ENCODE results near the gene ENDOD1.
"Not testable (repeated sequence)": the region's sequence is repeated elsewhere in the genome, so short reads cannot be mapped to it uniquely, and the experiment has no call there.

The ENDOD1 gene, protein sequence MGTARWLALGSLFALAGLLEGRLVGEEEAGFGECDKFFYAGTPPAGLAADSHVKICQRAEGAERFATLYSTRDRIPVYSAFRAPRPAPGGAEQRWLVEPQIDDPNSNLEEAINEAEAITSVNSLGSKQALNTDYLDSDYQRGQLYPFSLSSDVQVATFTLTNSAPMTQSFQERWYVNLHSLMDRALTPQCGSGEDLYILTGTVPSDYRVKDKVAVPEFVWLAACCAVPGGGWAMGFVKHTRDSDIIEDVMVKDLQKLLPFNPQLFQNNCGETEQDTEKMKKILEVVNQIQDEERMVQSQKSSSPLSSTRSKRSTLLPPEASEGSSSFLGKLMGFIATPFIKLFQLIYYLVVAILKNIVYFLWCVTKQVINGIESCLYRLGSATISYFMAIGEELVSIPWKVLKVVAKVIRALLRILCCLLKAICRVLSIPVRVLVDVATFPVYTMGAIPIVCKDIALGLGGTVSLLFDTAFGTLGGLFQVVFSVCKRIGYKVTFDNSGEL

DNA sequence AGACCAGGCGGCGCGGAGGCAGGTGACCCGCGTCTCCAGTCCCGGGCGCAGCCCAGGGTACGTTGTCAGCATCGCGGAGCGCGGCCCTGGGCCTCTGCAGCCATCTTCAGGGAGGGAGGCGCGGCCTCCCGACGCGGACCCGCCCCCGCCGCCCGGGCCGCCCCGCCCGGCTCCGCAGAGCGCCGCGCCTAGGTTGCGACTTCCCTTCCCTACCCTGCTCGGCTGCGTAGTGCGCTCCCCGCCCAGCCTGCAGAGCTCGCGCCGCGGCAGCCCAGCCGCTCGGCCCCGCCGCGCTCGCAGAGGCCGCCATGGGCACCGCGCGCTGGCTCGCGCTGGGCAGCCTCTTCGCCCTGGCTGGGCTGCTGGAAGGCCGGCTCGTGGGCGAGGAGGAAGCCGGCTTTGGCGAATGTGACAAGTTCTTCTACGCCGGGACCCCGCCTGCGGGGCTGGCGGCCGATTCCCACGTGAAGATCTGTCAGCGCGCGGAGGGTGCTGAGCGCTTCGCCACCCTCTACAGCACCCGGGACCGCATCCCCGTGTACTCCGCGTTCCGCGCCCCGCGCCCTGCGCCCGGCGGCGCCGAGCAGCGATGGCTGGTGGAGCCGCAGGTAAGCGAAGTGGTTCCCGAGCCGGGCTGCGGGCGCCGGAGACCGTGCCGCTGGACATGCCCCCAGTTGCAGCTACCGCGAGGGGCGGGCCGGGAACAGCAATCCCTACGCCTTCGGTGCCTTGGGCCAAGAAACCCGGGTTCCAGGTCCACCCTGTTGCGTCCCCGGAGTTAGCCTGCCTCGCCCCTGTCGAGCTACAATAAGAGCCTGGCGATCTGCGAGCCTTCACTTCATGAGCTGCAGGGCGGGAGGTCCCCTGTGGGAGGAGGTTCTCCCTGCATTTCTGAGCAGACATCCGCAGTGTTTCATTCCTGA, at the start of gene ENDOD1:
TSS of gene ENDOD1 (plus strand) at position 227 of the 923 bp plus-strand sequence. CDS start at position 309, 82 bp downstream.
- peak; percentile 53 for DNase-seq (ENCODE audit: low spot score)

DNA sequence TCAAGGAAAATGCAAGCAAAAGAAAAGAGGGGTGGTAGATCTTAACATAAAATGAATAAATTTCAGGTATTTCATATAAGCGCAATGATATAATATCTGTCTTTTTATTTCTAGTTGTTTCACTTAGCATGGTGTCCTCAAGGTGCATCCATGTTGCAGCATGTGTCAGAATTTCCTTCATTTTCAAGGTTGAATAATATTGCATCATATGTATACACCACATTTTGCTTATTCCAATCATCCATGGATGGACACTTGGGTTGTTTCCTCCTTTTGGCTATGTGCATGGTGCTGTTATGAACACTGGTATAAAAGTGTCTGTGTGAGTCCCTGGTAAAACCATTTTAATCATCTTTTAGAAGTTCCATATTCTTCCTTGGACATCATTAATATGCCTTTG, 47.4 kb upstream of the ENDOD1 start:
- no peak for DNase-seq (ENCODE audit: low spot score)

DNA sequence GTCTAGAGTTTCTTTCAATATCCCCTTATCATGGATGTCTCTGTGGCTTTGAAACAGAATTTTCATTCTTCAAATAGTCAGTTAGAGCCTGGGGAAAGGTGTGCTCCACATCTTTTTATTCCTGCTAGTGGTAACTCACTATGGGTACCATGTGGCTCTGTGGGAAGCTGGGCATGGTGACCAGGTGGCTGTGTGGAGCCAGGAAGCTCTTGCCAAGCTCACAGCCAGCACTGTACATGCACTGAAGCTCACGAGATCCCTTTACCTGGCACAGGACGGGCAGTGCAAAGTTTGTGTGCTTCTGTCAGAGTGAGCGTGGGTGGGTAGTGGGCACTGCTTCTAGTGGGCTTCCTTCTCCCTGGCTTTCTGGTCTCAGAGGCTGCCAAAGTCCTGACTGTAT, 46.7 kb upstream of the ENDOD1 start:
- no peak for DNase-seq (ENCODE audit: low spot score)

DNA sequence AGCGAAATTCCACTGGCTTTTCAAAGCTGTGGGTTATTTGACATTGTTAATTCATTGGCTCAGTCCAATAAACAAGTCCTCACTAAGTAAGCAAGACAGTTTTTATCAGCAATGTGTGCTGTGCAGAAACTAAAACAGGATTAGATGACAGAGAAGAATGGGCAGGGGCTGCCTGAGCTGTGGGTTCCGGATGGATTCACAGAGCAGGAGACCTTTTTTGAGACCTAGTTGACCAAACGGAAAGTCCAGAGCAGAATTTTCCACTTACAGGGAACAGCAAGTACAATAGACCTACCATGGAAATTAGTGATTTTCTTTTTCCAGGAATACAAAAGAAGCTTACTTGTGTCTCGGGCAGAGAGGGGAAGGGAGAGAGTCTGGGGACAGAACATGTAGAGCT, 45.6 kb upstream of the ENDOD1 start:
- DNase-seq (ENCODE audit: low spot score): no peak

DNA sequence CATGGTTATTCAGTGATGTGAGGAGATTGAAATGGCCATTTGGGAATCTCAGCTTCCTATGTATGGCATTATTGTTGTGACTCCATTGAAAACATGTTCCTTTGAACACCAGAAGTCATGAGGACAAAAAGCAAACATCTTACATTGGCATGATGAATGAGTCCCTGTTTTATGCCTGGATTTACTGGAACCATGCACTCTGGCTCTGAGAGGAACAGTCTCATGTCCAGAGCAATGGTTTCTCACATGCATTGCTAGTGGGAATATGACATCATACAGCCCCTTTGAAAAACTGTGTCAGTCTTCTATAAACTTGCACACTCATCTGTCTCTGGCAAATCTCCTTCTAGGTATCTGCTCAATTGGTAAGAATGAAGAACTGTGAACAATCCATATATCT, 43.8 kb upstream of the ENDOD1 start:
- DNase-seq (ENCODE audit: low spot score): no peak

DNA sequence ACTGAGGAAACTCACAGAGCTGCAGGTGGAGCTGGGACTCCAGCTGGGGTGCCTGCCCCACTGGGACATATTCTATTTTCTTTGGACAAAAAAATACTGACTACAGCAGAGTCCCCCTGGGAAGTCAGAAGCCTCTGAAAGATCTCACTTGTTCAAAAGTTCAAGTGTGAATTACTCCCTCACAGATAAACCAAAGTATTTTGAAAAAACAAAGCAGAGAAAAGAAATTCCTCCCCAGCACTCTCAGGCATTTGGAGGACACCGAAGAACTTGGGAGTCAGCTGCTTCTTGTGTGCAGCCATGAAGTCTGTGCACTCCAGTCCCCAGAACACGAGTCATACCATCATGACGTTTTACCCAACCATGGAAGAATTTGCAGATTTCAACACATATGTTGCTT, 40.5 kb upstream of the ENDOD1 start, which contains the start of gene KDM4F:
TSS of gene KDM4F (plus strand) at position 301 of the 400 bp plus-strand sequence.
- not testable (repeated sequence) for DNase-seq (ENCODE audit: low spot score)

DNA sequence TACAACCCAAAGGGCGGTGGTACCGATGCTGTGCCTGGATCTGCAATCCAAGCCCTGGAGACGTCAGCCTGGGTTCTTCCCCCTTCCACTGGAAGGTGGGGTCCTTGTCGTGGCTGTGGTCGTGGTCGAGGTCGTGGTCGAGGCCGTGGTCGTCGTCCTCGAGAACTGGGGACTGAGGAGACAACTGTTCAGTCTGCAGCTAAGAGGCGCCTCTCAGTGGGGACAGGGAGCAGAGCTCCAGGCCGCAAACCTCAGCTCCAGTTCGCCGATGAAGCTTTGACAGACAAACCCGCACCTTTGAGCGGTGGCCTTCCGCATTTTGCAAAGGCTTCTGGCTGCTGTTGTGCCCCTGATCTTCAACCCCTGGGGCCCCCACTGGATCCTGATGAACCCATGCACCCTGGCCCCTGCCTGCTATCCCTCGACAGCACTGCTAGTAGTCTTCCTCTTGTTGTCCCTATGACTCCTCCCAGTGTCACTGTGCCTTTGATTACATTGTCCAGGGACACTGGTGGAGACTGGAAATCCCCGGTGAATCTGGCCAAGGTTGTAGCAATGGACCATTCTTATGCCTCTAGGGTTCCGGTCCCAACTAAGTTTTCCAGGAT, 38.9 kb upstream of the ENDOD1 start:
- DNase-seq (ENCODE audit: low spot score): no peak

DNA sequence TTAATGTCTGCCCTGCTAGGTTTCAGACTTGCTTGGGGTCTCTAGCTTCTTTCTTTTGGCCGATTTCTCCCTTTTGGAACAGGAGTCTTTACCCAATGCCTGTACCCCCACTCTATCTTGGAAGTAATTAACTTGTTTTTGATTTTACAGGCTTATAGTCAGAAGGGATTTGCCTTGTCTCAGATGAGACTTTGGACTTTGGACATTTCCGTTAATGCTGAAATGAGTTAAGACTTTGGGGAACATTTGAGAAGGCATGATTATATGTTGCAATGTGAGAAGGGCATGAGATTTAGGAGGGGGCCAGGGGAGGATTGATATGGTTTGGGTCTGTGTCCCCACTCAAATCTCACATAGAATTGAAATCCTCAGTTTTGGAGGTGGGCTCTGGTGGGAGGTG, 35.3 kb upstream of the ENDOD1 start:
- no peak for DNase-seq (ENCODE audit: low spot score)

DNA sequence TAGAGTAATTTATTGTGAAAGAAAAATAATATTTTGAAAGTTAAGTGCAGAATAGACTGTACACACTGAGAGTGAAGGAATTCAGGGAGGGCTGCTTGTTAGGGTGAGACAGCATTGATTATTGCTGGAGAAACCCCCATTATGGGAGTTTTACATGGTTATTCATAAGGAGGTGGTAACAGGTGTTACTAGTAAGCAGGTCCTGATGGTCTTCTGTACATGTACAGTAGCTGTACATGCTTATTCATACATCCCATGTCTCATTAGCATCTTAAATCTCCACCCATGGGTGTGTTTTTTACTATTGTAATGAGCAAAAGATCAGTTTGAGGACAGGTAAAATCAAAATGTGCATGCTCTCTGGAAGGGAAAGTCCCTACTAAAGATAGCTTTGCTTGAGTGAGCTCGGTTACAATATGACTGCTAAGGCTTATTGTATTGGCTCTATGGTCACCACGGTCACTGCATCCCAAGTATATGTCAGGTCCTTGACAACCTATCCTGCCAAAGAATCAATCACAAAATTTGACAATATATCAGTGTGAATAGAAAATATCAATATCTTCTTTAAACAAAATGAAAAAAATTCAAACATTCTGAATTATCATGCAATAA, 34.3 kb upstream of the ENDOD1 start:
- no peak for DNase-seq (ENCODE audit: low spot score)

DNA sequence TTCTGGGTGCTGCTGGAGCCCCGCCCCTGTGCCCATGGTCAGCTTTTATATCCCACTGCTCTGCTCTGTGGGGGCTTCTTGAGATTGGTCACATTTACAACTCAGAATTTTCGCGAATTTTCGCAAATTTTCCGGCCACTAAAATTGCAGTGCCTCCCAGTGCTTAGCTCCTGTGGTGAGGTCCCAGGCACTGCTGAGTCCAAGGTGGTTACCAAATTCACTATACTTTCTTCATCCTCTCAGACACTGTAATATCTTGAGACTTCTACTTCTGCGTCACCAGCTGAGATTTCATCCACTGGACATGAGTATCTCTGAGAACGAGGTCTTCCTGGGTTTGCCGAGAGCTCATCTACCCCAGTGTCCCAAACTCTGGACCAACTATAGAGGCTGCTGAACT, 31.7 kb upstream of the ENDOD1 start:
- no peak for DNase-seq (ENCODE audit: low spot score)

DNA sequence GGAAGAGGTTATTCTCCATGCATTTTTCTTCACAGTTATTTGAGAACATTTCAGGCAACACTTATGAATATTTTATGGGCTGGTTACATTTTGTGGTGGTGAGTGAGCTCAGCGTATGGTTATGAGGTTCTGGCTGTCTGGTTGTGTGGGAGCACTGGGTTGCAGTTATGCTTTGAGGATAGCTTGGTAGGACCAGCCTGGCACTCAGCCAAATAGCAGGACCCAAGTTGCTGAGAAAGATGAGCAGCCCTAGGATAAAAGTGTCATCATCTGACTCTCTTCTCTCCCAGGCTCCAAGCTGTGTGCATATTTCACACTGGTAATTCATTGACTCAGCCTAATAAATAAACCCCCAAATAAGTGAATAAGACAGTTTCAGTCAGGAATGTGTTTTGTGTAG, 31.0 kb upstream of the ENDOD1 start:
- no peak for DNase-seq (ENCODE audit: low spot score)

DNA sequence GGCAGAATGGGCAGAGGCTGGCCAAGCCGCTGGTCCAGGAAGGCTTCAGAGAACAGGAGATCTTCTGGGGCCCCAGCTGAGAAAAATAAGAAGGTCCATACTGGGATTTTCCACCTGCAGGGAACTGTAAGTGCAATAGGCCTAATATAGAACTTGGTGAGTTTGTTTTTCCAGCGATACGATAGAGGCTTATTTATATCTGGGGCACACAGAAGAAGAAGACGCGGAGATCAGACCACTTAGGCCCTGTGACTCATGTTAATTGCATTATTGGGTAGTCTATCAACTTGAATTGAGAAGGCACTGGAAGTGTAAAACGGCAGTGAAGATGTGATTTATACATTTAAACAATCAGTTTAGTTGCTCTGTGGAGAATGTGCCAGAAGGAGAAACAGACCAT, 30.6 kb upstream of the ENDOD1 start:
- DNase-seq (ENCODE audit: low spot score): no peak

DNA sequence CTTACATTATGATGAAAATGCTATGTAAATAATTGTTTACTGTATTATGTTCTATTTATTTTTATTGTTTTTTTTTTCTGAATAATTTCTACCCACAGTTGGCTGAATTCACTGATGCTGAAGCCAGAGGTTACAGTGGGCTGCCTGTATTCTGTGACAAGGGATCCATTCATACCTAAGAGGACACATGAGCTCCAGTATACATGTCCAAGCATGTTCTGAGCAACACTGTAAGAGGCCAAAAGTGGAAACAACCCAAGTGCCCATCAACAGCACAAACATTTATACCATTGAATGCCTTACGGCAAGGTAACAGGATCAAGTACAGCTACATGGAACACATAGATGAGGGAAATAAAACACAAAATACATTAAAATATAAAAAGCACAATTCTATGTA, 24.3 kb upstream of the ENDOD1 start:
- DNase-seq (ENCODE audit: low spot score): no peak

DNA sequence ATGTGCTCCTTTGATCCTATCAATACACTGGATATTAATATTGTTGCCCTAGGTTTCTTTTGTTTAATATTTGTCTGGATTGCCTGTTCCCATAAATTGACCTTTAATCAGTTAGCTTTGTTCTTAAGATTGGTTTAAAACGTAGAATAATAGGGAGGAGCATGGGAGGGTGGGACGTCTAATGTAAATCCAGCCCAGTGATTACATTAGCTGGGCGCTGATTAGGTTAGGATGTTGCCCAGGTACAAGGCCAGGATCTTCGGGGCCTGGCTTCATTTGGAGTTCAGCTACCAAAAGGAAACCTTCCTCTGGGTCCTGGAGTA, 23.0 kb upstream of the ENDOD1 start, which contains the start of gene SRSF8:
TSS of gene SRSF8 (plus strand) at position 204 of the 323 bp plus-strand sequence. CDS start 308 bp downstream, outside the sequence.
- DNase-seq (ENCODE audit: low spot score): no peak

DNA sequence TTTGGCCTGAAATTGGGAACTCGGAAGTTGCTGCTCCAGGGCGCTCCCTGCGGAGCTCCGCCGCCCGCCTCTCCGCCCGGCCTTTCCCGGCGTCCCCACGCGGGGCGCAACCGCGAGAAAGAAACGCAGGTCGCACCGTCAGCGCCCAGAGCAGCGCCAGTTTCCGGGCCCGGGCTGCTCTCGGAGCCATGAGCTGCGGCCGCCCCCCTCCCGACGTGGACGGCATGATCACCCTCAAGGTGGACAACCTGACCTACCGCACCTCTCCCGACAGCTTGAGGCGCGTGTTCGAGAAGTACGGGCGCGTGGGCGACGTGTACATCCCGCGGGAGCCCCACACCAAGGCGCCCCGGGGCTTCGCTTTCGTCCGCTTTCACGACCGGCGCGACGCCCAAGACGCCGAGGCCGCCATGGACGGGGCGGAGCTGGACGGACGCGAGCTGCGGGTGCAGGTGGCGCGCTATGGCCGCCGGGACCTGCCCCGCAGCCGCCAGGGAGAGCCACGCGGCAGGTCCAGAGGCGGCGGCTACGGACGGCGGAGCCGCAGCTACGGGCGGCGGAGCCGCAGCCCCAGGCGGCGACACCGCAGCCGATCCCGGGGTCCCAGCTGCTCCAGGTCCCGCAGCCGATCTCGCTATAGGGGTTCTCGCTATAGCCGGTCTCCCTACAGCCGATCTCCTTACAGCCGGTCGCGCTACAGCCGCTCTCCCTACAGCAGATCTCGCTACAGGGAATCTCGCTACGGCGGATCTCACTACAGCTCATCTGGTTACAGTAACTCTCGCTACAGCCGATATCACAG, 22.4 kb upstream of the ENDOD1 start:
- peak; percentile 18 for DNase-seq (ENCODE audit: low spot score)

DNA sequence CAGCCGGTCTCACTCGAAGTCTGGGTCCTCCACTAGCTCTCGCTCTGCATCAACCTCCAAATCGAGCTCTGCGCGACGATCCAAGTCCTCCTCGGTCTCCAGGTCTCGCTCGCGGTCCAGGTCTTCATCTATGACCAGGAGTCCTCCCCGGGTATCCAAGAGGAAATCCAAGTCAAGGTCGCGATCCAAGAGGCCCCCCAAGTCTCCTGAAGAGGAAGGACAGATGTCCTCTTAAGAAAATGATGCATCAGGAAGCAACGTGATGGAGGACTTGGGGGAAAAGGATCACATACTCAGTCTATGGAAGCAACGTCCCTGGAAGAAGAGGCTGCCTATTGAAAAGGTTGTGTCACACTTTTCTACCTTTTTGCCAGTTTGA, 21.8 kb upstream of the ENDOD1 start:
- DNase-seq (ENCODE audit: low spot score): no peak

DNA sequence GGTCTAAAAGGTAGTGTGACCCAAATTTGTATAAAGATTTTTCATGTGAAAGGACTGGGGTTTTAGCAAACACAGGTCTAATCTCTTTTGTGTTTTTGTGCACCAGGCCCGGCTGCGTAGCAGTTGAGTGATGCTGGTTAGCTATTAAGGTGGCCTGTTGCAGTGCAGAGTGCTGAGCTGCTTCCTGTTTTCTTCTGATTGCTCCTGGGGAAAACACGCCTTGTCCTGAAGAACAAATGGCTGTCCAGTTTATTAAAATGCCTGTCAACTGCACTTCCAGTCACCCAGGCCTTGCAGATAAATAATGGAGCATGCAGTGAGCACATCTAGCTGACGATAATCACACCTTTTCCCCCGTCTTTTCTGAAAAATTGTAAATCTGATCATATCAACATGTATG, 21.1 kb upstream of the ENDOD1 start:
- DNase-seq (ENCODE audit: low spot score): peak; percentile 27

DNA sequence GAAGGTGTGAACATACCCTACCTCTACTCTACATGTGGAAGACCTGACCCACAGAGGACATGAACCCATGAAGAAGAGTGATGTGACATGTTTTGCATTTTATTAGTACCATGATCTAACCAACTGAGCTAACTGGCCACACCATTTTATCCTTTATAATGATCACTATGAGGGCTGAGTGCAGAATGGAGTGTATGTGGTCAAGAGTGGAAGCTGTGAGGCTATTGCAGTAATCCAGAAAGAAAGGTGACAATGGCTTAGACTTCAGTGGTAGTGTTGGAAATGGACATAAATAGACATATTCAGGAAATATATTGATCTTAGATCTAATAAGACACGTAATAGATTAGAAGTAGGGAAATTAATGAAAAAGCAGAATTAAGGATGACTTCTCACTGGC, 19.2 kb upstream of the ENDOD1 start:
- DNase-seq (ENCODE audit: low spot score): no peak

DNA sequence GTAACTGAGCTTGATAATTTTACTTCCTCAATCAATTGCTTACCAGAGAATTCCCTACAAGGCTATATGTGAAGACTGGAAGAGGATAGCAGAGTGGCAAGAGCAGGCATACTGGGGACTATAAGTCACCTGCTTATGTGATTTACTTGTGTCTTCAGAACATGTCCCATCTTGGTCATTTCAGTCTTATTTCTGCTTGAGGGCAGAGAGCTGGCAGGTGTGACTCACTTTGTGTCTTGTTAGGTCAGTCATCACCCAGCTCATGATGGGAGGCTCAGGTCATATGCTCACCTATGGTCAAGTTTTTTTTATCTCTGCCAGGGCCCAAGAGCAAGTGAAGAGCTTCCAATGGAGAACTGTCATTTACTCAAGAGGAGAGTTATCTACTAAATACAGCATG, 16.7 kb upstream of the ENDOD1 start:
- no peak for DNase-seq (ENCODE audit: low spot score)

DNA sequence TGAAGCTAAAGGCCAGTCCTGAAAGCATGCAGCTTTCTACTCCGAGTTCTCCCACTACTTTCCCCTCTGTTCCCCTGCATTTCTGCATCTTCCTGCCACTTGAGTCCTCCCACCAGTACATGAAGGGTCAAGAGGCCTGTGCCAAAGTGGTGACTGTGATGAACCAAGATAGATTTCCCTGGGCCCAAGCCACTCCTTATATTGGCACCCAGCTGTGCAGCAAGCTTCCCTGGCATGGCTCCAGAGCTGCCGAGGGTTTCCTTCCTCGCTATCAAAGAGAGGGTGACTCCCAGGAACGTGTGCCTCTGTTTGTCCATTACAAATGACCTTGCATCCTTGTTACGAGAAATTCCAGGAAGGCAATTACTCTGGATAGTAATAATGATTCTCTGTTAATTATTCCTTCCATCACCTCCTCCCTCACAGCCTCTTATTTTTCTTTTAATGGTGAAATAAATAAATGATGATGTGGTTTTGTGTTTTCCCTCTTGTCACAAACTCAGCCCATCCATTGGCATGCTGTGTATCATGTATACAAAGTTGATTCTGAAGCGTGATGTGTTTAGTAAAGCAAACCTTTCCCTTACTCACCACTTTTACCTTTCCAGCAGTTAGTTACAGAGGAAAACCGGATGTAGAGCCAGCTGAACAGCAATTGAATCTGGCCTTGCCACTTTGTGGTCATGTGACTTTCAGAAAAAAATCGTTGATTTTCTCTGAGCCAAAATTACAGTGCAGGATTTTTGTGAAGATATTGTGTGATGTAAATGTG, 14.7 kb upstream of the ENDOD1 start:
- DNase-seq (ENCODE audit: low spot score): no peak

Data from HuH-7.5 (cell line).